HG03565 (cell line): ENCODE data around the gene NOL4L.

Source experiments
- ATAC-seq: cut with Tn5 transposase; IDR thresholded peaks from one replicate; pipeline ENCODE4 v1.9.1; 2021; ENCODE audit warnings: mild to moderate bottlenecking, moderate library complexity; ENCODE audit not compliant: unreplicated experiment

NOL4L gene

GRCh38 chr20:32460683-32461320, 124.3 kb downstream of the NOL4L start:
- ATAC-seq, result no peak

GRCh38 chr20:32460231-32460630, 124.9 kb downstream of the NOL4L start:
- ATAC-seq, result no peak

- no peak for ATAC-seq
Observed at GRCh38 chr20:32458837-32459220, 126.3 kb downstream of the NOL4L start.

GRCh38 chr20:32458061-32458836, 126.9 kb downstream of the NOL4L start:
- ATAC-seq, result no peak

GRCh38 chr20:32457479-32457986, 127.6 kb downstream of the NOL4L start:
- ATAC-seq, result no peak

- no peak for ATAC-seq
Observed at GRCh38 chr20:32456869-32457478, 128.2 kb downstream of the NOL4L start.

GRCh38 chr20:32455901-32456701, 129.0 kb downstream of the NOL4L start:
- ATAC-seq, result no peak

- no peak for ATAC-seq
Observed at GRCh38 chr20:32455171-32455900, 129.8 kb downstream of the NOL4L start.

GRCh38 chr20:32454164-32455145, 130.7 kb downstream of the NOL4L start:
- no peak for ATAC-seq

- no peak for ATAC-seq
Observed at GRCh38 chr20:32453467-32454163, 131.5 kb downstream of the NOL4L start.

GRCh38 chr20:32452776-32453466, 132.2 kb downstream of the NOL4L start:
- no peak for ATAC-seq

- no peak for ATAC-seq
Observed at GRCh38 chr20:32451682-32452461, 133.3 kb downstream of the NOL4L start.

GRCh38 chr20:32451340-32451681, 133.8 kb downstream of the NOL4L start:
- ATAC-seq, result no peak

- ATAC-seq, result no peak
Observed at GRCh38 chr20:32450484-32451061, 134.6 kb downstream of the NOL4L start.

GRCh38 chr20:32449890-32450401, 135.2 kb downstream of the NOL4L start:
- no peak for ATAC-seq

- no peak for ATAC-seq
Observed at GRCh38 chr20:32449057-32449889, 135.9 kb downstream of the NOL4L start.
